Measurements from ENCODE around the gene CDHR3.
A peak's percentile ranks its signal among the peaks of the same experiment; 100 is the strongest.

CDHR3 gene

DNA sequence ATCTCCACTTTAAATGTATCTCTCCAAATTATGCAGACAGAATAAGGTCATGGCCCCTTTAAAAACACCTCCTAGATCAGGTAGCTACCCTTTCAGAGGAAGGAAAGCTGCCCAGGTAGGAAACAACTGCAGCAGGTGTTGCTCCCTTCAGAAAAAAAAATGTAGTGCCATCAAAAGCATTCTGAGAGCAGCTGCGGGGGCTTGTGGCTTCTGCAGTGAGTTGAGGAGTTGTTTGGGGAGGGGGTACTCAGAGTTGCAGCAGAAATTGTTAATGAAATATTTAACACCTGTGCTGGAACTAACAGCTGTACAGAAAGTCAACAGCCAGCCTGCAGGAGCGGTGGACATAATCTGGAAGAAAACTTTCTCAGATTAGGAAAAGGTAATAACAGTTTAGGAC lies 24.0 kb downstream of the CDHR3 start:
- Mint-ChIP-seq H3K36me3 (ENCODE audit: low read depth) (no peaks in the 10 kb centered on the region), H3K9me3 (no peaks in the 10 kb centered on the region), H3K4me3 (no peak overlapping the region), H3K27ac (peak overlapping the region; percentile 31), H3K27me3 (ENCODE audit: low read depth, poor library complexity) (peaks cover 8% of the 10 kb centered on the region), H3K4me1 (peaks cover 88% of the 10 kb centered on the region)
- TF ChIP-seq, protein P1, sequence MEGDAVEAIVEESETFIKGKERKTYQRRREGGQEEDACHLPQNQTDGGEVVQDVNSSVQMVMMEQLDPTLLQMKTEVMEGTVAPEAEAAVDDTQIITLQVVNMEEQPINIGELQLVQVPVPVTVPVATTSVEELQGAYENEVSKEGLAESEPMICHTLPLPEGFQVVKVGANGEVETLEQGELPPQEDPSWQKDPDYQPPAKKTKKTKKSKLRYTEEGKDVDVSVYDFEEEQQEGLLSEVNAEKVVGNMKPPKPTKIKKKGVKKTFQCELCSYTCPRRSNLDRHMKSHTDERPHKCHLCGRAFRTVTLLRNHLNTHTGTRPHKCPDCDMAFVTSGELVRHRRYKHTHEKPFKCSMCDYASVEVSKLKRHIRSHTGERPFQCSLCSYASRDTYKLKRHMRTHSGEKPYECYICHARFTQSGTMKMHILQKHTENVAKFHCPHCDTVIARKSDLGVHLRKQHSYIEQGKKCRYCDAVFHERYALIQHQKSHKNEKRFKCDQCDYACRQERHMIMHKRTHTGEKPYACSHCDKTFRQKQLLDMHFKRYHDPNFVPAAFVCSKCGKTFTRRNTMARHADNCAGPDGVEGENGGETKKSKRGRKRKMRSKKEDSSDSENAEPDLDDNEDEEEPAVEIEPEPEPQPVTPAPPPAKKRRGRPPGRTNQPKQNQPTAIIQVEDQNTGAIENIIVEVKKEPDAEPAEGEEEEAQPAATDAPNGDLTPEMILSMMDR (IDR thresholded peaks at IDR 0.05): no peak
- DNase-seq: no peak

DNA sequence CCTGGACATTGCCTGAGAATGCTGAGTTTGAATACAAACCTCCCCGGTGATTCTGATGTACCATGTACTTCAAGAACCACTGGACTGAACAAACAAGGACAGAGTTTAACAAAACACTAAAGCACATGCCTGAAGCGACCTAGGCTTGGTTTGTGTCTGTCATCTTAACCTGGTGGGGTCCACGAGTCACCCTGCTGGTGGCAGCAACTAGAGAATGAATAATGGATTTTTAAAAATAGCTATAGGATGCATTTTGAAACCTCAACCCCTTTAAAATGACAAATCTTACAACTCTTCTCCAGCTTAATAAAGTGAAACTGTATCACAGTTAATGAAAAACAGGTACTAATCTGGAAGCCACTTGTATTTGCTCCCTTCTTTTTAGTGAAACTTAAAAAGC lies 25.2 kb downstream of the CDHR3 start:
- no peak overlapping the region for H3K4me3 Mint-ChIP-seq
- H3K36me3 Mint-ChIP-seq (ENCODE audit: low read depth): no peaks in the 10 kb centered on the region
- H3K27ac Mint-ChIP-seq: no peak overlapping the region
- no peaks in the 10 kb centered on the region for H3K9me3 Mint-ChIP-seq
- H3K27me3 Mint-ChIP-seq (ENCODE audit: low read depth, poor library complexity): peaks cover 7% of the 10 kb centered on the region
- no peak for DNase-seq
- H3K4me1 Mint-ChIP-seq: peaks cover 80% of the 10 kb centered on the region
- TF ChIP-seq, protein P1 (IDR thresholded peaks at IDR 0.05): no peak

DNA sequence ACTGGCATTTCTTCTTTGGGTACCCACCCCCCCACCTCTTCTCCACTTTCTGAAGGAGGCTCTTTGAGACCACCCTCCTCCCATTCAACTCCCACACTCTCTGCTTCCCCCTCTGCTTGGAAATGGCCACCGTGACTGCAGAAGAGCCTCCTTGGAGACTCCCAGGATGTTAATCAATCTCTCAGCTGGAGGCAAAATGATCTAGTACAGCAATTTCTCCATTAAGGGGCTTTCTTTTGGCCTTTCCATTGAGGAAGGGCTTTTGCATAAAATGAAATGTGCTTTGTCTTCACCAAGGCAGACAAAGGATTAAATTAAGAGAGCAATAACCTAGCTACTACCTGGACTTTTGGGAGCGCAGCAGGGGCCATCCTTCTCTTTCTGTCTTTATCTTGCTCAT lies 26.1 kb downstream of the CDHR3 start:
- H3K4me3 Mint-ChIP-seq: no peak overlapping the region

DNA sequence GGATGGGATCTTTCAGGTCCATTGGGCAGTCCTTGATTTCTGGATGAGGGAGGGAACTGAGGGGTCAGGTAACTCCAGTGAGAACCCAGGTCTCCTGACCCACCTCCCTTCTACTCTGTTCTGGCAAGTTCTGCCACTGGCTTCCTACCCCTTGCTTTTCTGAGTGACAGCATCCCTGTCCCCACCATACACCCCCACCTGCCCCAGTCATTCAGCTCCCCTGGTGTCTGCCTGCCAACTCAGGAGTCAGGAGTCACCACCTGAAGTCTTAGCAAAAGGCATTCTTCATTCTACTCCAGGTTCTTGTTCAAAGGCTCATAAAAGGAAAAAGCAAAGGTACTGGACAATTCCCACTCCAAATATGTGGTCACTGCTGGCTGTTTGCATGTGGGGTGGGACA lies 26.6 kb downstream of the CDHR3 start:
- TF ChIP-seq, protein P1 (IDR thresholded peaks at IDR 0.05): no peak
- Mint-ChIP-seq H3K4me1 (peaks cover 67% of the 10 kb centered on the region), H3K4me3 (no peak overlapping the region), H3K27ac (no peak overlapping the region), H3K9me3 (no peaks in the 10 kb centered on the region), H3K36me3 (ENCODE audit: low read depth) (no peaks in the 10 kb centered on the region), H3K27me3 (ENCODE audit: low read depth, poor library complexity) (peaks cover 13% of the 10 kb centered on the region)
- DNase-seq: no peak

More for the DNA sequence above, 26.1 kb downstream of the CDHR3 start:
- H3K4me1 Mint-ChIP-seq: peaks cover 72% of the 10 kb centered on the region
- H3K9me3 Mint-ChIP-seq: no peaks in the 10 kb centered on the region
- no peak for DNase-seq
- TF ChIP-seq, protein P1 (IDR thresholded peaks at IDR 0.05): no peak
- no peaks in the 10 kb centered on the region for H3K36me3 Mint-ChIP-seq (ENCODE audit: low read depth)
- H3K27ac Mint-ChIP-seq: no peak overlapping the region
- peaks cover 11% of the 10 kb centered on the region for H3K27me3 Mint-ChIP-seq (ENCODE audit: low read depth, poor library complexity)

DNA sequence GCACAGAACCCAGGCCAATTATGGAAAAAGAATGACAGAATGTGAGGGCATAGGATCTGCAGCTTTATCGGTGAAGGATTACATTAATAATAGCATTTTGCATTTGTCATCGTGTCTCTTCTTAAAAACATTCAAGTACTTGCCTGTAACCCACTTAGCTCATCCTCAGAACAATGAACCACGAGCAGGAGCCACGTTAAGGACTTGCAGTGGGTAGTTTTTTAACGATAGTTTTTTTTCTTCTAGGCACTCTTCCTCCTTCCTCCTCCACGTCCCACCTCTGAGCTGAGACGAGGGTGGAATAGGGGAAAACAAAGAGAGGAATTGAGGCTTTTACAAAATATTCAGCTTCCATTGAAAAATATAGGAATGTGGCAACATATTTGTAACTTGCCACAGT lies 27.1 kb downstream of the CDHR3 start:
- peaks cover 63% of the 10 kb centered on the region for H3K4me1 Mint-ChIP-seq
- peaks cover 13% of the 10 kb centered on the region for H3K27me3 Mint-ChIP-seq (ENCODE audit: low read depth, poor library complexity)

More for the DNA sequence above, 27.1 kb downstream of the CDHR3 start:
- H3K27ac Mint-ChIP-seq: no peak overlapping the region
- no peaks in the 10 kb centered on the region for H3K9me3 Mint-ChIP-seq
- DNase-seq: no peak
- no peak overlapping the region for H3K4me3 Mint-ChIP-seq
- H3K36me3 Mint-ChIP-seq (ENCODE audit: low read depth): no peaks in the 10 kb centered on the region
- TF ChIP-seq, protein P1 (IDR thresholded peaks at IDR 0.05): no peak
